Measurements from ENCODE around the gene SUPT4H1.
"Not testable (repeated sequence)": the region's sequence is repeated elsewhere in the genome, so short reads cannot be mapped to it uniquely, and the experiment has no call there.

Gene SUPT4H1

GRCh38 chr17:58362368-58363014, 10.5 kb upstream of the SUPT4H1 start:
- DNase-seq: no peak

- no peak for DNase-seq
Measured at GRCh38 chr17:58360296-58361063, 8.5 kb upstream of the SUPT4H1 start.

- DNase-seq: no peak
Measured at GRCh38 chr17:58358408-58359172, 6.6 kb upstream of the SUPT4H1 start.

GRCh38 chr17:58357312-58358297, 5.6 kb upstream of the SUPT4H1 start:
- no peak for DNase-seq

- DNase-seq: no peak
Measured at GRCh38 chr17:58356231-58356630, 4.2 kb upstream of the SUPT4H1 start.

GRCh38 chr17:58354541-58355216, 2.7 kb upstream of the SUPT4H1 start:
- no peak for DNase-seq

- no peak for DNase-seq
Measured at GRCh38 chr17:58353389-58353825, 1.4 kb upstream of the SUPT4H1 start.

- DNase-seq: peak; percentile 39
Measured at GRCh38 chr17:58352596-58353388, 791 bp upstream of the SUPT4H1 start.

GRCh38 chr17:58351182-58351581, 819 bp downstream of the SUPT4H1 start:
- no peak for DNase-seq

GRCh38 chr17:58348038-58348437, 4.0 kb downstream of the SUPT4H1 start:
- no peak for DNase-seq

GRCh38 chr17:58345500-58345899, 6.5 kb downstream of the SUPT4H1 start:
- no peak for DNase-seq

GRCh38 chr17:58344791-58345157, 7.2 kb downstream of the SUPT4H1 start:
- DNase-seq: no peak

GRCh38 chr17:58344047-58344790, 7.8 kb downstream of the SUPT4H1 start:
- DNase-seq: peak; percentile 64

- DNase-seq: no peak
Measured at GRCh38 chr17:58343131-58343530, 8.9 kb downstream of the SUPT4H1 start.

- no peak for DNase-seq
Measured at GRCh38 chr17:58341861-58342475, 10.0 kb downstream of the SUPT4H1 start.

GRCh38 chr17:58341136-58341860, 10.7 kb downstream of the SUPT4H1 start:
- not testable (repeated sequence) for DNase-seq

- DNase-seq: no peak
Measured at GRCh38 chr17:58340405-58340876, 11.6 kb downstream of the SUPT4H1 start.

GRCh38 chr17:58339755-58340404, 12.1 kb downstream of the SUPT4H1 start:
- peak; percentile 40 for DNase-seq
